Measurements from ENCODE around the gene BIRC7.

- no peak for TF ChIP-seq CTCF (IDR thresholded peaks at IDR 0.05)
- TF ChIP-seq POLR2A (IDR thresholded peaks at IDR 0.05; ENCODE audit: low read depth) = no peak
Measured at GRCh38 chr20:63233061-63233344, 2.7 kb upstream of the BIRC7 start.
